ENCODE measurements around the gene RBM17. TPM values are rescaled to one million over a fixed set of nuclear protein-coding genes. Genes with fewer than 3 reads are reported as not detected.

Gene RBM17
- total RNA-seq, 1 donor from 2014 or later = 112 TPM

DNA sequence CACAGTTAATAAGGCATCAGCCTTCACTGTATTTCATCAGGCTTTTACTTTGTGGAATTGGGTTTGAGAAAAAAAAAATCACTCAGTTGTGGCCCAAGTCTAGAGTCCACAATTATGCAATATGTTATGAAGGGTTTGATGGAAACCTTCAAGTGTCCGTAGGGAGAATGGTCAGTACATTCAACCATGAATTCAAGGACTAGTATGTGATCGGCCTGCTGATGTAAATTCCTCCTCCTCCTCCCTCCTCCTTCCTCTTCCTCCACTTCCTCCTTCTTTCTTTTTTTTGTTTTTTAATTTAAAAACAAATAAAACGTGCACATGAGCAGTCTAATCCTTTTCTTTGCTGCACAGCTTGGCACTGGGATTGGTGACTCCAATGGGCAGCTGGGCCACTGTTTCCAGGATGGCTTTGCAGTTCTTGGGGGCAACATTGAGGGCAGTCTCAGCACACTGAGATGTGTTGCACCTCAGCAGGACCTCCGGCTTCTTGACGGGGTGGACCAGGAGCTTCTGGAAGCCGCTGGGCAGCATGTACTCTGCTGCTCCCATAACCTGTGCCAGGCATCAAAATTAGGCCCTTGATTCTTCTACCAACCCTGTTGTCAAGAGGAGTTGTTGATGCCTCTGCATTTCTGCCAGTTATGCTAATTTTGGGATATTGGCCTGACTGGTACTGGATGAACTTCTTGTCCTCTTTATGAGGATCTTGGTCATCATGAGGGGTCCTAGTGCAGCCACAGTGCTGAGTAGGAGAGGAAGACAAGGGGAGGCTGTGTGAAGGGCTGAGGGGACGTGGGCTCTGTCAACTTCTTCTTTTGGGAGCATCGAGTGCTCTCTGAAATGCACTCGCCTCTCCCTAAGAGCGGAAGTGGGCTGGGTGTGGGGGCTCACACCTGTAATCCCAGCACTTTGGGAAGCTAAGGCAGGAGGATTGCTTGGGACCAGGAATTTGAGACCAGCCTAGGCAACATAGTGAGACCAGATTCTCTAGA, 17.4 kb upstream of the RBM17 start:
- Mint-ChIP-seq H3K4me3 (no peak overlapping the region), H3K27me3 (ENCODE audit: low read depth) (peaks cover 49% of the 10 kb centered on the region), H3K4me1 (peaks cover 4% of the 10 kb centered on the region), H3K9me3 (no peaks in the 10 kb centered on the region), H3K36me3 (no peaks in the 10 kb centered on the region), H3K27ac (no peak overlapping the region)
- no peak for DNase-seq (ENCODE audit: low spot score in 2 of 2, unreplicated experiment in 2 of 2)
- TF ChIP-seq, protein P1, sequence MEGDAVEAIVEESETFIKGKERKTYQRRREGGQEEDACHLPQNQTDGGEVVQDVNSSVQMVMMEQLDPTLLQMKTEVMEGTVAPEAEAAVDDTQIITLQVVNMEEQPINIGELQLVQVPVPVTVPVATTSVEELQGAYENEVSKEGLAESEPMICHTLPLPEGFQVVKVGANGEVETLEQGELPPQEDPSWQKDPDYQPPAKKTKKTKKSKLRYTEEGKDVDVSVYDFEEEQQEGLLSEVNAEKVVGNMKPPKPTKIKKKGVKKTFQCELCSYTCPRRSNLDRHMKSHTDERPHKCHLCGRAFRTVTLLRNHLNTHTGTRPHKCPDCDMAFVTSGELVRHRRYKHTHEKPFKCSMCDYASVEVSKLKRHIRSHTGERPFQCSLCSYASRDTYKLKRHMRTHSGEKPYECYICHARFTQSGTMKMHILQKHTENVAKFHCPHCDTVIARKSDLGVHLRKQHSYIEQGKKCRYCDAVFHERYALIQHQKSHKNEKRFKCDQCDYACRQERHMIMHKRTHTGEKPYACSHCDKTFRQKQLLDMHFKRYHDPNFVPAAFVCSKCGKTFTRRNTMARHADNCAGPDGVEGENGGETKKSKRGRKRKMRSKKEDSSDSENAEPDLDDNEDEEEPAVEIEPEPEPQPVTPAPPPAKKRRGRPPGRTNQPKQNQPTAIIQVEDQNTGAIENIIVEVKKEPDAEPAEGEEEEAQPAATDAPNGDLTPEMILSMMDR (IDR thresholded peaks at IDR 0.05; ENCODE audit: unreplicated experiment) = no peak

DNA sequence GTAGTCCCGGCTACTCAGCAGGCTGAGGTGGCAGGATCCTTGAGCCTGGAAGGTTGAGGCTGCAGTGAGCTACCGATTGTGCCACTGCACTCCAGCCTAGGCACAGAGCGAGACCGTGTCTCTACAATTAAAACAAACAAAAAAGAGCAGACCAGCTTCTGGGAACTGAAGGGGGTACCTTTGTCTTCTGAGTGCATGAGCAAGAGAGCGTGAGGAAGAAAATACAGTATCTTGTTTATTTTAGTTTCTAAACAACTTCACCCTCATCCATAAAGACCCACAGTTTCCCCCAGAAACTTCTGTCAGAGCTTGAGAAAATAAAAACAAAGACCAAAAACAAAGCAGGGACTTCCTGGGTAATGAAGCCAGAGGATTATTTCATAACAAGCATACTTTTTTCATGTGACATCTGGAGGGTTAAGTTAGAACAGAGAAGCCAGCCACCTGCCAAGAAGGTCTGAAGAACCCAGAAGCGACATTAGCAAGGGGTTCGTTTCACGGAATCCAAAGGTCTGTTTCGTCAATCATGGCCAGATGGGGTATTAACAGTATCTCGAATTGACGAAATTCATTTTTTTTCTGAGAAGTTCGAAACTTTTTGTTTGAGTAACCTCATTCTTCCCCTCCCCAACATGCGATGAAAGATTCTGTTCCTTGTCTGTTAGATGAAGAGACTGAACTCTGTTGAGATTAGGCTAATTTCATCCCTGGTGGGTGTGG, 16.5 kb upstream of the RBM17 start:
- Mint-ChIP-seq H3K4me3 (no peak overlapping the region), H3K27ac (no peak overlapping the region), H3K36me3 (no peaks in the 10 kb centered on the region), H3K4me1 (peaks cover 4% of the 10 kb centered on the region), H3K9me3 (no peaks in the 10 kb centered on the region), H3K27me3 (ENCODE audit: low read depth) (peaks cover 54% of the 10 kb centered on the region)
- TF ChIP-seq, protein P1 (IDR thresholded peaks at IDR 0.05; ENCODE audit: unreplicated experiment) = no peak
- DNase-seq (ENCODE audit: low spot score in 2 of 2, unreplicated experiment in 2 of 2) = no peak

DNA sequence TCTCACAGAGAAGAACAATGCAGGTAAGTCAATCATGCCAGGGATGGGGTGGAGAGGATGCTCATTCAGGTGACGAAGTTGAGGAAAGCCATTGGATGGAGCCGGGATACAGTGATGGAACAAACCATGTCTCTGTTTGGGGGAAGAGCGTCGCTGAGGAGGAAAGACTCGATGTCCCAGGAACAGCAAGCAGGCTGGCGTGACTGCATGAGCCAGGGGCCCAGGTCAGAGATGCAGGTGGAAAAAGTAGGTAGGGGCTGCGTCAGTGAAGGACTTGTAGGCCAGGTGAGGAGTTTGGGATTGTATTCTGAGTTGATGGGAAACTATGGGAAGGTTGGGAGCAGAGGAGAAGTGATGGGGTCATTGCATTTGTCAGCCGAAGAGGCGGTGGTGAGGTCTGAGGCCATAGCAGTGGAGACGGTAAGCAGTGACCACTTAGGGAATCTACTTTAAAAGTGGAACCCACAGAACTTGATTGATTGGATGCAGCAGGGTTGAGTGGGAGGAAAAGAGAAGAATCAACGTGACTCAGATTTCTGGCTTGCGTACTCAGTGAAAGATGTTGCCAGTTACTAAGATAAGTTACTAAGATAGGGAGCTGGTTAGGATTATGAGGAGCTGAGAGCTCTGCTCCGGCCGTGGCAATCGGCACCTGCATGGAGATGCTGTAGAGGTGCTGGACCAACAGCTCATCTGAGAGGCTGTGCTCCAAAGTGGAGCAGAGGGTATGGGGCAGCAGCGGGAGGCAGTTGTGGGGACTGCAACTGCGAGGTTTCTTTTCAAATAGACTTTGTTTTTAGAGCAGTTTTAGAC, 14.1 kb upstream of the RBM17 start:
- Mint-ChIP-seq H3K4me3 (no peak overlapping the region), H3K36me3 (no peaks in the 10 kb centered on the region), H3K27me3 (ENCODE audit: low read depth) (peaks cover 62% of the 10 kb centered on the region), H3K9me3 (no peaks in the 10 kb centered on the region), H3K4me1 (peaks cover 4% of the 10 kb centered on the region), H3K27ac (no peak overlapping the region)
- DNase-seq (ENCODE audit: low spot score in 2 of 2, unreplicated experiment in 2 of 2) = no peak
- TF ChIP-seq, protein P1 (IDR thresholded peaks at IDR 0.05; ENCODE audit: unreplicated experiment) = no peak

DNA sequence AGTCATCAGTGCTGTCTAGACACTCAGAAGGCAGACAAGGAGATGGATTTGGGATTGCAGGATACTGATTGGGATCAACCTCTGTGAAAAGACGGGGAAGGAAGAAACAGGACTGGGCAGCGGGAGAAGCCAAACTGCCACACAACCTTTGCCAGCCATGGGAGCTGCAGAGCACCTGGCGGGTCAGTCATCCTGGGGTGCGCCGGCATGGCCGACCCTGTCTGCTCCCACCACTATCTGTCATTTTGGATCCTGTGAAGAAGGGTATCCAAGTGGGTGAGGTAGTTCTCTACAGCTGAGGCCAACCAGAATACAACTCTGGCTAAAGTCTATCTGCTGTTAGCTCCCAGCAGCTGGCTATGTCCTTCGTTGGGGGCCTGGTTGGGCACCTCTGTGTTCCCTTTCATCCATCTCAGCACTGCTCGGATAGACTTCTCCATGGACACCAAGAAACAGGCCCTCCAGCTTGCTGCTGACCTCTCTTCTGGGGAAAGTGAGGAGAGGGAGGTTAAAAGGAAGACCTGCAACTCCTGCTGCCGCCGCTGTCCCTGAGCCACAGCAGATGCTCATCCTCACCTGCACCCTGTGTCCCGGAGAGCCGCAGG, 11.7 kb upstream of the RBM17 start:
- Mint-ChIP-seq H3K27me3 (ENCODE audit: low read depth) (peaks cover 73% of the 10 kb centered on the region), H3K27ac (no peak overlapping the region), H3K4me3 (no peak overlapping the region), H3K9me3 (peaks cover 5% of the 10 kb centered on the region), H3K4me1 (peaks cover 4% of the 10 kb centered on the region), H3K36me3 (no peaks in the 10 kb centered on the region)
- TF ChIP-seq, protein P1 (IDR thresholded peaks at IDR 0.05; ENCODE audit: unreplicated experiment) = no peak
- DNase-seq (ENCODE audit: low spot score in 2 of 2, unreplicated experiment in 2 of 2) = no peak

DNA sequence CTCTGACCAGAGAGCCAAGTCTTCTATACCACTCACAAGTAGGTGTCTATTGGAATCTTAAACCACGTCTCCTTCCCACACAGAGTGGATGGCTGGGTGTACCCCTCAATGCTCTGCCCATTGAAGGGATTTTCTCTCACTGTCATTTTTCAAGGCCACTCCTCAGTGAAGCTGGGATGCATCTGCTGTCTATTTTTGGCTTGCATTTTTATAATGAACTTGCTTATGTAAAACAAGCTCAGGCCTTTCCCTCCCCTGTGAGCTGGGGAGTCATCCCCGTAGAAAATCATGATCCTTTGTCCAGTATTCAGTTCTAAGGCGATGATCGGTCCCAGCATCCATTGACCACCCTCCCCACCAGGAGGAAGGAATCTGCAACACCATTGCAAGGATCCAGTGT, 9.8 kb upstream of the RBM17 start:
- peaks cover 5% of the 10 kb centered on the region for H3K9me3 Mint-ChIP-seq

More for the DNA sequence above, 9.8 kb upstream of the RBM17 start:
- H3K36me3 Mint-ChIP-seq = no peaks in the 10 kb centered on the region
- peaks cover 4% of the 10 kb centered on the region for H3K4me1 Mint-ChIP-seq
- peaks cover 76% of the 10 kb centered on the region for H3K27me3 Mint-ChIP-seq (ENCODE audit: low read depth)
- DNase-seq (ENCODE audit: low spot score in 2 of 2, unreplicated experiment in 2 of 2) = no peak
- H3K4me3 Mint-ChIP-seq = no peak overlapping the region
- no peak overlapping the region for H3K27ac Mint-ChIP-seq
- TF ChIP-seq, protein P1 (IDR thresholded peaks at IDR 0.05; ENCODE audit: unreplicated experiment) = no peak

Data from mesothelial cell of epicardium (in vitro differentiated cells).